Calu3 (cell line): ENCODE results near the gene ARHGEF26. TPM values are rescaled to one million over a fixed set of nuclear protein-coding genes. Genes with fewer than 3 reads are reported as not detected.

Experiments used
- BruUV-seq: library from RNA; stranded (reverse); fragments of 400-500 nt; replicated peaks from 2 replicates; lab custom pipeline; 2021; lab: Mats Ljungman, UMichigan
- CTCF ChIA-PET: fragments of 300-600 bp; sonication (Branson Sonifier 250); formaldehyde crosslinking; loops from one replicate; lab custom pipeline; 2022; ENCODE audit warnings: antibody characterized with exemption; lab: Charles Lee
- DNase-seq: peaks from one replicate; pipeline ENCODE4 v3.0.0; 2022
- H3K27ac Mint-ChIP-seq: one replicate; pipeline ENCODE4 v1.8.0; 2022; ENCODE audit warnings: mixed read lengths; ENCODE audit not compliant: unreplicated experiment
- H3K27me3 Mint-ChIP-seq: one replicate; pipeline ENCODE4 v1.8.0; 2022; ENCODE audit warnings: mixed read lengths; ENCODE audit not compliant: unreplicated experiment
- H3K36me3 Mint-ChIP-seq: one replicate; pipeline ENCODE4 v1.8.0; 2022; ENCODE audit warnings: mild to moderate bottlenecking, moderate library complexity, mixed read lengths; ENCODE audit not compliant: insufficient read depth, unreplicated experiment
- H3K4me1 Mint-ChIP-seq: one replicate; pipeline ENCODE4 v1.8.0; 2022; ENCODE audit warnings: mild to moderate bottlenecking, low read depth, mixed read lengths; ENCODE audit not compliant: unreplicated experiment
- H3K4me3 Mint-ChIP-seq: one replicate; pipeline ENCODE4 v1.8.0; 2022; ENCODE audit warnings: mild to moderate bottlenecking, low read depth, moderate library complexity, mixed read lengths; ENCODE audit not compliant: unreplicated experiment
- H3K9me3 Mint-ChIP-seq: one replicate; pipeline ENCODE4 v1.8.0; 2022; ENCODE audit warnings: low read depth, mixed read lengths; ENCODE audit not compliant: unreplicated experiment
- CTCF ChIP-seq: fragments of 200-600 bp; IDR thresholded peaks from one replicate; pipeline ENCODE4 v1.8.0; 2022; ENCODE audit warnings: antibody characterized with exemption; ENCODE audit not compliant: unreplicated experiment
- intact Hi-C: fragments of 100-400 bp; cut with micrococcal nuclease; formaldehyde crosslinking; loops from one replicate; pipeline ENCODE4 v1.10.0; 2022; ENCODE audit not compliant: unreplicated experiment
- total RNA-seq: library from RNA; stranded (reverse); gene quantifications from 2 replicates; pipeline ENCODE4 v1.2.3, GENCODE V29; 2022

Gene ARHGEF26
- total RNA-seq, 1 experiment from 2014 or later: 21.4 TPM

- Mint-ChIP-seq H3K4me1 (peaks cover 23% of the 10 kb centered on the region), H3K27ac (peak overlapping the region; percentile 22), H3K27me3 (no peaks in the 10 kb centered on the region), H3K4me3 (peak overlapping the region; percentile 6), H3K36me3 (no peaks in the 10 kb centered on the region), H3K9me3 (no peaks in the 10 kb centered on the region)
- intact Hi-C loops: no loop called here
- CTCF ChIA-PET: interaction anchor here (0.5 to 1.4 kb wide), 4 partner anchors 46 to 1913 kb away, joined by 3 to 5 read pairs (median 4); no protein-coding TSS in a partner anchor
- no TSS peak for BruUV-seq
- TF ChIP-seq CTCF: no peak
- DNase-seq: no peak
These were observed 48.0 kb downstream of the ARHGEF26 start for GRCh38 chr3:154168998-154169795.

- H3K9me3 Mint-ChIP-seq: no peaks in the 10 kb centered on the region
- CTCF ChIA-PET: interaction anchor here (0.6 to 1.4 kb wide), 3 partner anchors 47 to 121 kb away, joined by 3 to 5 read pairs (median 3); no protein-coding TSS in a partner anchor
- H3K4me3 Mint-ChIP-seq: peak overlapping the region; percentile 6
- no TSS peak for BruUV-seq
- H3K36me3 Mint-ChIP-seq: no peaks in the 10 kb centered on the region
- peaks cover 23% of the 10 kb centered on the region for H3K4me1 Mint-ChIP-seq
- H3K27ac Mint-ChIP-seq: no peak overlapping the region
- intact Hi-C loops: loop anchor here (5.0 kb wide), 1 partner anchor 83 kb away; no protein-coding TSS in a partner anchor
- no peak for TF ChIP-seq CTCF
- H3K27me3 Mint-ChIP-seq: no peaks in the 10 kb centered on the region
- DNase-seq: no peak
These were observed 48.6 kb downstream of the ARHGEF26 start for GRCh38 chr3:154169796-154170110.

GRCh38 chr3:154170300-154170699, 49.1 kb downstream of the ARHGEF26 start:
- no peak overlapping the region for H3K4me3 Mint-ChIP-seq
- H3K27ac Mint-ChIP-seq: no peak overlapping the region
- H3K4me1 Mint-ChIP-seq: peaks cover 23% of the 10 kb centered on the region
- no peaks in the 10 kb centered on the region for H3K9me3 Mint-ChIP-seq
- CTCF ChIA-PET: interaction anchor here (0.8 to 1.0 kb wide), 2 partner anchors 78 to 82 kb away, joined by 3 to 5 read pairs; no protein-coding TSS in a partner anchor
- no peak for DNase-seq
- intact Hi-C loops: loop anchor here (5.0 kb wide), 1 partner anchor 82 kb away; no protein-coding TSS in a partner anchor
- no peaks in the 10 kb centered on the region for H3K36me3 Mint-ChIP-seq
- no TSS peak for BruUV-seq
- TF ChIP-seq CTCF: no peak
- no peaks in the 10 kb centered on the region for H3K27me3 Mint-ChIP-seq

- H3K9me3 Mint-ChIP-seq: no peaks in the 10 kb centered on the region
- TF ChIP-seq CTCF: no peak
- H3K4me1 Mint-ChIP-seq: peaks cover 5% of the 10 kb centered on the region
- no peaks in the 10 kb centered on the region for H3K36me3 Mint-ChIP-seq
- no peak overlapping the region for H3K4me3 Mint-ChIP-seq
- H3K27ac Mint-ChIP-seq: no peak overlapping the region
- CTCF ChIA-PET: interaction anchor here (0.8 to 0.9 kb wide), 2 partner anchors 9 to 54 kb away, joined by 3 to 7 read pairs; partner anchors contain the start of gene ARHGEF26
- no peak for DNase-seq
- intact Hi-C loops: no loop called here
- BruUV-seq: no TSS peak
- H3K27me3 Mint-ChIP-seq: no peaks in the 10 kb centered on the region
These were observed 53.9 kb downstream of the ARHGEF26 start for GRCh38 chr3:154175041-154175440.
